Mammary epithelial cell (primary cell): ENCODE measurements around the gene UHRF2.

Source experiments
- CTCF ChIP-seq, 2 donors: IDR thresholded peaks in 1 of 2; conservative IDR thresholded peaks in 1 of 2; 2 replicates each; pipeline ENCODE4 v1.5.1; 2011 to 2012; ENCODE audit warnings: inconsistent platforms in 2 of 2, low read length in 2 of 2, mild to moderate bottlenecking in 2 of 2, control low read depth in 1 of 2, low read depth in 1 of 2; ENCODE audit not compliant: insufficient read depth in 1 of 2; ENCODE audit errors: extremely low read depth in 1 of 2
- EZH2 ChIP-seq: IDR thresholded peaks from 2 replicates; pipeline ENCODE4 v1.6.1; 2012; ENCODE audit warnings: low read length, inconsistent platforms, borderline replicate concordance

- TF ChIP-seq CTCF (conservative IDR thresholded peaks at IDR 0.05 in 1 of 2, IDR thresholded peaks at IDR 0.05 in 1 of 2; ENCODE audit: extremely low read depth in 1 of 2, insufficient read depth in 1 of 2, low read depth in 1 of 2, low read length in 2 of 2) (no peak), EZH2 (no peak)
Measured at GRCh38 chr9:6418764-6419163, 5.8 kb downstream of the UHRF2 start.
